Stimulated activated CD8-positive, alpha-beta memory T cell treated with anti-CD3 and anti-CD28 coated beads, Interleukin-4, amount 100 ng/mL, for 48 hours (primary cell): ENCODE data around the gene MDK.

Experiments
- DNase-seq: peaks from one replicate; pipeline ENCODE4 v3.0.0-alpha.2; 2020

The MDK gene

GRCh38 chr11:46383974-46384701 lies 2.7 kb downstream of the MDK start:
- DNase-seq = no peak

GRCh38 chr11:46385169-46386004 lies 3.9 kb downstream of the MDK start:
- DNase-seq = no peak

GRCh38 chr11:46386005-46386578 lies 4.6 kb downstream of the MDK start:
- DNase-seq = no peak

GRCh38 chr11:46386674-46387073 lies 5.2 kb downstream of the MDK start:
- DNase-seq = no peak

- DNase-seq = no peak
These were observed 6.0 kb downstream of the MDK start for GRCh38 chr11:46387456-46387855.

GRCh38 chr11:46387919-46388618 lies 6.6 kb downstream of the MDK start:
- no peak for DNase-seq

GRCh38 chr11:46388619-46389449 lies 7.4 kb downstream of the MDK start:
- DNase-seq = no peak

- peak; percentile 82 for DNase-seq
These were observed 8.2 kb downstream of the MDK start for GRCh38 chr11:46389450-46390330.

GRCh38 chr11:46390331-46391171 lies 9.1 kb downstream of the MDK start:
- no peak for DNase-seq

- DNase-seq = no peak
These were observed 9.7 kb downstream of the MDK start for GRCh38 chr11:46391186-46391577.

- DNase-seq = peak; percentile 51
These were observed 10.3 kb downstream of the MDK start, which contains the start of gene CHRM4 for GRCh38 chr11:46391578-46392420. Gene CHRM4, minus strand, starts transcription at chr11:46391776. Its CDS starts 5,219 bp downstream, at chr11:46386557.

GRCh38 chr11:46392421-46393230 lies 11.2 kb downstream of the MDK start:
- peak; percentile 86 for DNase-seq

GRCh38 chr11:46393231-46393616 lies 11.8 kb downstream of the MDK start:
- no peak for DNase-seq

- DNase-seq = no peak
These were observed 12.3 kb downstream of the MDK start for GRCh38 chr11:46393759-46394158.

- no peak for DNase-seq
These were observed 16.1 kb downstream of the MDK start for GRCh38 chr11:46397526-46397925.

GRCh38 chr11:46402957-46403902 lies 21.8 kb downstream of the MDK start:
- DNase-seq = no peak

- no peak for DNase-seq
These were observed 23.1 kb downstream of the MDK start for GRCh38 chr11:46404476-46405017.
